ENCODE measurements around the gene DPP10.

DPP10 gene

GRCh38 chr2:115165529-115166109 lies 723.2 kb downstream of the DPP10 start:
- peak; percentile 56 to 63 for DNase-seq (ENCODE audit: low read depth in 2 of 2)
- peak; percentile 51 for TF ChIP-seq CTCF (IDR thresholded peaks at IDR 0.05; ENCODE audit: low read depth, low read length)
- H3K4me3 ChIP-seq (replicated peaks in 1 of 2; ENCODE audit: low read depth in 2 of 2, low read length in 2 of 2), result no peak overlapping the region

GRCh38 chr2:115168457-115168856 lies 726.0 kb downstream of the DPP10 start:
- H3K4me3 ChIP-seq (replicated peaks in 1 of 2; ENCODE audit: low read depth in 2 of 2, low read length in 2 of 2), result no peak overlapping the region
- no peak for TF ChIP-seq CTCF (IDR thresholded peaks at IDR 0.05; ENCODE audit: low read depth, low read length)
- no peak for DNase-seq (ENCODE audit: low read depth in 2 of 2)

- H3K4me3 ChIP-seq (replicated peaks in 1 of 2; ENCODE audit: low read depth in 2 of 2, low read length in 2 of 2), result no peak overlapping the region
- DNase-seq (ENCODE audit: low read depth in 2 of 2), result no peak
- TF ChIP-seq CTCF (IDR thresholded peaks at IDR 0.05; ENCODE audit: low read depth, low read length), result no peak
Measured at GRCh38 chr2:115169814-115170213, 727.4 kb downstream of the DPP10 start.

GRCh38 chr2:115171751-115172150 lies 729.3 kb downstream of the DPP10 start:
- no peak for TF ChIP-seq CTCF (IDR thresholded peaks at IDR 0.05; ENCODE audit: low read depth, low read length)
- no peak for DNase-seq (ENCODE audit: low read depth in 2 of 2)
- H3K4me3 ChIP-seq (replicated peaks in 1 of 2; ENCODE audit: low read depth in 2 of 2, low read length in 2 of 2), result no peak overlapping the region

- no peak for DNase-seq (ENCODE audit: low read depth in 2 of 2)
- no peak for TF ChIP-seq CTCF (IDR thresholded peaks at IDR 0.05; ENCODE audit: low read depth, low read length)
- H3K4me3 ChIP-seq (replicated peaks in 1 of 2; ENCODE audit: low read depth in 2 of 2, low read length in 2 of 2), result no peak overlapping the region
Measured at GRCh38 chr2:115174651-115175050, 732.2 kb downstream of the DPP10 start.

- DNase-seq (ENCODE audit: low read depth in 2 of 2), result no peak
- H3K4me3 ChIP-seq (replicated peaks in 1 of 2; ENCODE audit: low read depth in 2 of 2, low read length in 2 of 2), result no peak overlapping the region
- TF ChIP-seq CTCF (IDR thresholded peaks at IDR 0.05; ENCODE audit: low read depth, low read length), result no peak
Measured at GRCh38 chr2:115183144-115183543, 740.7 kb downstream of the DPP10 start.

- no peak for TF ChIP-seq CTCF (IDR thresholded peaks at IDR 0.05; ENCODE audit: low read depth, low read length)
- no peak overlapping the region for H3K4me3 ChIP-seq (replicated peaks in 1 of 2; ENCODE audit: low read depth in 2 of 2, low read length in 2 of 2)
- DNase-seq (ENCODE audit: low read depth in 2 of 2), result no peak
Measured at GRCh38 chr2:115190459-115190858, 748.0 kb downstream of the DPP10 start.

Data from cardiac fibroblast (primary cell).